ENCODE measurements around the gene PRR14.
"Not testable (repeated sequence)": the region's sequence is repeated elsewhere in the genome, so short reads cannot be mapped to it uniquely, and the experiment has no call there.

PRR14 gene

GRCh38 chr16:30632454-30632853, 18.3 kb upstream of the PRR14 start:
- not testable (repeated sequence) for DNase-seq (ENCODE audit: low read depth)

GRCh38 chr16:30633526-30633925, 17.2 kb upstream of the PRR14 start:
- no peak for DNase-seq (ENCODE audit: low read depth)

- DNase-seq (ENCODE audit: low read depth) = no peak
Measured at GRCh38 chr16:30636599-30636998, 14.2 kb upstream of the PRR14 start.

- not testable (repeated sequence) for DNase-seq (ENCODE audit: low read depth)
Measured at GRCh38 chr16:30637139-30637538, 13.6 kb upstream of the PRR14 start.

GRCh38 chr16:30637944-30638343, 12.8 kb upstream of the PRR14 start:
- no peak for DNase-seq (ENCODE audit: low read depth)

- no peak for DNase-seq (ENCODE audit: low read depth)
Measured at GRCh38 chr16:30641378-30641982, 9.3 kb upstream of the PRR14 start.

- no peak for DNase-seq (ENCODE audit: low read depth)
Measured at GRCh38 chr16:30644334-30644830, 6.4 kb upstream of the PRR14 start.

- no peak for DNase-seq (ENCODE audit: low read depth)
Measured at GRCh38 chr16:30645727-30646126, 5.0 kb upstream of the PRR14 start.

- DNase-seq (ENCODE audit: low read depth) = no peak
Measured at GRCh38 chr16:30647274-30647571, 3.5 kb upstream of the PRR14 start.

- no peak for DNase-seq (ENCODE audit: low read depth)
Measured at GRCh38 chr16:30649725-30650368, 913 bp upstream of the PRR14 start.

- peak; percentile 66 for DNase-seq (ENCODE audit: low read depth)
Measured at GRCh38 chr16:30651124-30652004, 604 bp downstream of the PRR14 start.

GRCh38 chr16:30652005-30652296, 1.2 kb downstream of the PRR14 start:
- DNase-seq (ENCODE audit: low read depth) = no peak

- no peak for DNase-seq (ENCODE audit: low read depth)
Measured at GRCh38 chr16:30652718-30653117, 2.0 kb downstream of the PRR14 start.

- no peak for DNase-seq (ENCODE audit: low read depth)
Measured at GRCh38 chr16:30654856-30655255, 4.1 kb downstream of the PRR14 start.

- no peak for DNase-seq (ENCODE audit: low read depth)
Measured at GRCh38 chr16:30655815-30656347, 5.1 kb downstream of the PRR14 start.

GRCh38 chr16:30656388-30656787, 5.6 kb downstream of the PRR14 start:
- DNase-seq (ENCODE audit: low read depth) = no peak

GRCh38 chr16:30656974-30657865, 6.5 kb downstream of the PRR14 start:
- DNase-seq (ENCODE audit: low read depth) = no peak

GRCh38 chr16:30657866-30658730, 7.3 kb downstream of the PRR14 start, which contains the start of gene FBRS:
Gene FBRS, plus strand, starts transcription at chr16:30658431. Its CDS starts 1,088 bp downstream, at chr16:30659519.
- peak; percentile 100 for DNase-seq (ENCODE audit: low read depth)

GRCh38 chr16:30658731-30659506, 8.2 kb downstream of the PRR14 start:
- DNase-seq (ENCODE audit: low read depth) = peak; percentile 94
